GM12878 (cell line): Measurements from ENCODE around the gene ENOPH1. TPM values are rescaled to one million over a fixed set of nuclear protein-coding genes. Genes with fewer than 3 reads are reported as not detected.
A peak's percentile ranks its signal among the peaks of the same experiment; 100 is the strongest.

Experiments used
- CBX5 ChIP-seq: sonication (generic); IDR thresholded peaks from 2 replicates; pipeline ENCODE4 v1.6.1; 2016; ENCODE audit warnings: low read depth, moderate library complexity, mild to moderate bottlenecking, inconsistent platforms
- CREM ChIP-seq: IDR thresholded peaks from 2 replicates; pipeline ENCODE4 v1.6.1; 2014; ENCODE audit warnings: antibody characterized with exemption, low read depth
- FOS ChIP-seq: IDR thresholded peaks from 3 replicates; pipeline ENCODE4 v1.6.1; 2011; ENCODE audit warnings: borderline replicate concordance; ENCODE audit not compliant: insufficient read length; ENCODE audit errors: extremely low read depth
- GATAD2B ChIP-seq: fragments of 450-650 bp; conservative IDR thresholded peaks from 2 replicates; pipeline ENCODE4 v1.6.1; 2017; ENCODE audit warnings: low read depth, mild to moderate bottlenecking, moderate library complexity
- IKZF2 ChIP-seq, 2 experiments: fragments of 450-650 bp; IDR thresholded peaks; 2 replicates each; pipeline ENCODE4 v1.6.1; 2017; ENCODE audit warnings: mild to moderate bottlenecking in 2 of 2, moderate library complexity in 2 of 2
- IRF4 ChIP-seq: IDR thresholded peaks from 2 replicates; pipeline ENCODE4 v1.6.1; 2011; ENCODE audit warnings: low read depth, low read length
- JUNB ChIP-seq: IDR thresholded peaks from 2 replicates; pipeline ENCODE4 v1.6.1; 2016; ENCODE audit warnings: antibody characterized with exemption, mild to moderate bottlenecking
- MLLT1 ChIP-seq: fragments of 450-650 bp; IDR thresholded peaks from 2 replicates; pipeline ENCODE4 v1.6.1; 2016; ENCODE audit warnings: mild to moderate bottlenecking
- MYB ChIP-seq: fragments of 150-350 bp; IDR thresholded peaks from 2 replicates; pipeline ENCODE4 v1.6.1; 2014; ENCODE audit warnings: mild to moderate bottlenecking, low read depth, low read length, borderline replicate concordance
- PAX5 ChIP-seq: IDR thresholded peaks from 2 replicates; pipeline ENCODE4 v1.6.1; 2011; ENCODE audit warnings: low read depth, low read length, borderline replicate concordance
- PKNOX1 ChIP-seq: fragments of 450-650 bp; IDR thresholded peaks from 2 replicates; pipeline ENCODE4 v1.6.1; 2016; ENCODE audit warnings: mild to moderate bottlenecking
- POLR2AphosphoS5 ChIP-seq: IDR thresholded peaks from 2 replicates; pipeline ENCODE4 v1.6.1; 2011; ENCODE audit warnings: mild to moderate bottlenecking, low read length, inconsistent platforms
- RELA ChIP-seq: fragments of 450-650 bp; IDR thresholded peaks from 2 replicates; pipeline ENCODE4 v1.8.0; 2014; ENCODE audit warnings: borderline replicate concordance; ENCODE audit not compliant: partially characterized antibody
- SMAD1 ChIP-seq: fragments of 450-650 bp; IDR thresholded peaks from 2 replicates; pipeline ENCODE4 v1.6.1; 2018; ENCODE audit warnings: mild to moderate bottlenecking, low read depth; ENCODE audit not compliant: partially characterized antibody
- SREBF2 ChIP-seq: IDR thresholded peaks from 2 replicates; pipeline ENCODE4 v1.6.1; 2012; ENCODE audit warnings: mild to moderate bottlenecking, low read length
- TAF1 ChIP-seq: IDR thresholded peaks from 2 replicates; pipeline ENCODE4 v1.6.1; 2011; ENCODE audit warnings: mild to moderate bottlenecking, low read depth, low read length, borderline replicate concordance
- TCF12 ChIP-seq: IDR thresholded peaks from 2 replicates; pipeline ENCODE4 v1.6.1; 2011; ENCODE audit warnings: low read depth, mild to moderate bottlenecking, low read length
- ZBTB4 ChIP-seq: fragments of 450-650 bp; formaldehyde crosslinking; IDR thresholded peaks from 2 replicates; pipeline ENCODE4 v1.4.0; 2022; ENCODE audit warnings: mild to moderate bottlenecking, moderate library complexity
- ZSCAN29 ChIP-seq: fragments of 450-650 bp; IDR thresholded peaks from 2 replicates; pipeline ENCODE4 v1.6.1; 2017; ENCODE audit warnings: mild to moderate bottlenecking, moderate library complexity
- polyA plus RNA-seq, 11 experiments: library from polyadenylated mRNA; depleted of rRNA in 4 of 11; unstranded in 6 of 11; stranded (reverse) in 5 of 11; fragments of >200 nt; fragmentation: Nextera tagmentation in 4 of 11; fragmentation: Illumina TruSeq in 1 of 11; extraction: Ambion mirVana in 4 of 11; extraction: Trizol in 1 of 11; gene quantifications; 1 replicate in 1 of 11; 2 replicates in 10 of 11; pipeline versions ENCODE4 v1.2.1 to v1.2.3, GENCODE V29; 2011 to 2016; ENCODE audit warnings: inconsistent platforms in 2 of 11, missing spikeins in 2 of 11, low read depth in 1 of 11
- total RNA-seq, 4 experiments: library from RNA; depleted of rRNA in 3 of 4; stranded (reverse); fragments of >200 nt in 3 of 4; fragmentation: Illumina TruSeq in 1 of 4; extraction: Trizol in 1 of 4; gene quantifications; 2 replicates each; pipeline versions ENCODE4 v1.2.1 to v1.2.3, GENCODE V29; 2013 to 2021
- TF ChIP-seq, protein P1 (sequence below): fragments of 450-650 bp; IDR thresholded peaks from 2 replicates; pipeline ENCODE4 v1.6.1; 2017; ENCODE audit warnings: mild to moderate bottlenecking
- TF ChIP-seq, protein P2 (sequence below): IDR thresholded peaks from 2 replicates; pipeline ENCODE4 v1.6.1; 2012; ENCODE audit warnings: low read length, inconsistent platforms
- TF ChIP-seq, protein P3 (sequence below): fragments of 450-650 bp; IDR thresholded peaks from 2 replicates; pipeline ENCODE4 v1.6.1; 2017; ENCODE audit warnings: borderline replicate concordance

ENOPH1 gene
- total and polyA plus RNA-seq, 10 of the 15 experiments (the other 5 are each of a cell fraction or from before 2014, with no cell fraction given), result 24.4 to 83.6 (median 46.7) TPM

- TF ChIP-seq, protein P1, sequence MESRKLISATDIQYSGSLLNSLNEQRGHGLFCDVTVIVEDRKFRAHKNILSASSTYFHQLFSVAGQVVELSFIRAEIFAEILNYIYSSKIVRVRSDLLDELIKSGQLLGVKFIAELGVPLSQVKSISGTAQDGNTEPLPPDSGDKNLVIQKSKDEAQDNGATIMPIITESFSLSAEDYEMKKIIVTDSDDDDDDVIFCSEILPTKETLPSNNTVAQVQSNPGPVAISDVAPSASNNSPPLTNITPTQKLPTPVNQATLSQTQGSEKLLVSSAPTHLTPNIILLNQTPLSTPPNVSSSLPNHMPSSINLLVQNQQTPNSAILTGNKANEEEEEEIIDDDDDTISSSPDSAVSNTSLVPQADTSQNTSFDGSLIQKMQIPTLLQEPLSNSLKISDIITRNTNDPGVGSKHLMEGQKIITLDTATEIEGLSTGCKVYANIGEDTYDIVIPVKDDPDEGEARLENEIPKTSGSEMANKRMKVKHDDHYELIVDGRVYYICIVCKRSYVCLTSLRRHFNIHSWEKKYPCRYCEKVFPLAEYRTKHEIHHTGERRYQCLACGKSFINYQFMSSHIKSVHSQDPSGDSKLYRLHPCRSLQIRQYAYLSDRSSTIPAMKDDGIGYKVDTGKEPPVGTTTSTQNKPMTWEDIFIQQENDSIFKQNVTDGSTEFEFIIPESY, result no peak
- TF ChIP-seq FOS (no peak), TCF12 (peak; percentile 57; the same call in 1 of the 2 replicates), CREM (no peak), RELA (no peak), MYB (no peak), SREBF2 (no peak), POLR2AphosphoS5 (no peak), ZBTB4 (CRISPR knock-in tag) (no peak), MLLT1 (0 out of 2 replicates have a peak, but pooled peaks have one; percentile 3), IRF4 (0 out of 2 replicates have a peak, but pooled peaks have one; percentile 45), TAF1 (no peak), CBX5 (no peak), JUNB (no peak), PAX5 (no peak), PKNOX1 (peak; percentile 49; the same call in 1 of the 2 replicates), ZSCAN29 (no peak), IKZF2 (IDR thresholded peaks at IDR 0.05) (0 out of 4 replicates have a peak, but pooled peaks of 1 of the 2 experiments have one; percentile 10), GATAD2B (peak; percentile 97), SMAD1 (peak; percentile 17)
- TF ChIP-seq, protein P2, sequence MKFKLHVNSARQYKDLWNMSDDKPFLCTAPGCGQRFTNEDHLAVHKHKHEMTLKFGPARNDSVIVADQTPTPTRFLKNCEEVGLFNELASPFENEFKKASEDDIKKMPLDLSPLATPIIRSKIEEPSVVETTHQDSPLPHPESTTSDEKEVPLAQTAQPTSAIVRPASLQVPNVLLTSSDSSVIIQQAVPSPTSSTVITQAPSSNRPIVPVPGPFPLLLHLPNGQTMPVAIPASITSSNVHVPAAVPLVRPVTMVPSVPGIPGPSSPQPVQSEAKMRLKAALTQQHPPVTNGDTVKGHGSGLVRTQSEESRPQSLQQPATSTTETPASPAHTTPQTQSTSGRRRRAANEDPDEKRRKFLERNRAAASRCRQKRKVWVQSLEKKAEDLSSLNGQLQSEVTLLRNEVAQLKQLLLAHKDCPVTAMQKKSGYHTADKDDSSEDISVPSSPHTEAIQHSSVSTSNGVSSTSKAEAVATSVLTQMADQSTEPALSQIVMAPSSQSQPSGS, result peak; percentile 47; the same call in 1 of the 2 replicates
- TF ChIP-seq, protein P3, sequence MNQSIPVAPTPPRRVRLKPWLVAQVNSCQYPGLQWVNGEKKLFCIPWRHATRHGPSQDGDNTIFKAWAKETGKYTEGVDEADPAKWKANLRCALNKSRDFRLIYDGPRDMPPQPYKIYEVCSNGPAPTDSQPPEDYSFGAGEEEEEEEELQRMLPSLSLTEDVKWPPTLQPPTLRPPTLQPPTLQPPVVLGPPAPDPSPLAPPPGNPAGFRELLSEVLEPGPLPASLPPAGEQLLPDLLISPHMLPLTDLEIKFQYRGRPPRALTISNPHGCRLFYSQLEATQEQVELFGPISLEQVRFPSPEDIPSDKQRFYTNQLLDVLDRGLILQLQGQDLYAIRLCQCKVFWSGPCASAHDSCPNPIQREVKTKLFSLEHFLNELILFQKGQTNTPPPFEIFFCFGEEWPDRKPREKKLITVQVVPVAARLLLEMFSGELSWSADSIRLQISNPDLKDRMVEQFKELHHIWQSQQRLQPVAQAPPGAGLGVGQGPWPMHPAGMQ, result no peak
These were observed 28.3 kb downstream of the ENOPH1 start (continued) for GRCh38 chr4:82458729-82459128.
